Stimulated activated naive CD8-positive, alpha-beta T cell treated with anti-CD3 and anti-CD28 coated beads, Interleukin-15, amount 100 ng/mL, for 72 hours (primary cell): ENCODE data around the gene RNF208.

Experiments
- ATAC-seq: fragments of 150-1000 bp; cut with Tn5 transposase; 2 replicates; pipeline ENCODE4 v1.10.0; 2021; ENCODE audit warnings: mild to moderate bottlenecking, moderate library complexity
- DNase-seq, 2 donors: peaks; one replicate each; pipeline ENCODE4 v3.0.0; 2021 to 2022
- H3K27ac Mint-ChIP-seq, 2 donors: one replicate each; pipeline ENCODE4 v1.8.0; 2022; ENCODE audit warnings: mild to moderate bottlenecking in 2 of 2, mixed read lengths in 2 of 2, moderate library complexity in 2 of 2
- H3K27me3 Mint-ChIP-seq: one replicate; pipeline ENCODE4 v1.8.0; 2022; ENCODE audit warnings: mixed read lengths
- H3K4me1 Mint-ChIP-seq: one replicate; pipeline ENCODE4 v1.8.0; 2022; ENCODE audit warnings: mild to moderate bottlenecking, mixed read lengths
- H3K4me3 Mint-ChIP-seq, 2 donors: one replicate each; pipeline ENCODE4 v1.8.0; 2022; ENCODE audit warnings: mild to moderate bottlenecking in 2 of 2, mixed read lengths in 2 of 2, moderate library complexity in 1 of 2
- H3K9me3 Mint-ChIP-seq, 2 donors: one replicate each; pipeline ENCODE4 v1.8.0; 2022; ENCODE audit warnings: mixed read lengths in 2 of 2

Gene RNF208

GRCh38 chr9:137175345-137175961 lies 46.6 kb downstream of the RNF208 start:
- H3K4me1 Mint-ChIP-seq = peaks cover 26% of the 10 kb centered on the region
- H3K9me3 Mint-ChIP-seq = no peaks in the 10 kb centered on the region
- no peak overlapping the region for H3K27ac Mint-ChIP-seq
- H3K27me3 Mint-ChIP-seq = peaks cover 45% of the 10 kb centered on the region
- ATAC-seq (no peak), DNase-seq (no peak)
- H3K4me3 Mint-ChIP-seq = no peak overlapping the region

DNA sequence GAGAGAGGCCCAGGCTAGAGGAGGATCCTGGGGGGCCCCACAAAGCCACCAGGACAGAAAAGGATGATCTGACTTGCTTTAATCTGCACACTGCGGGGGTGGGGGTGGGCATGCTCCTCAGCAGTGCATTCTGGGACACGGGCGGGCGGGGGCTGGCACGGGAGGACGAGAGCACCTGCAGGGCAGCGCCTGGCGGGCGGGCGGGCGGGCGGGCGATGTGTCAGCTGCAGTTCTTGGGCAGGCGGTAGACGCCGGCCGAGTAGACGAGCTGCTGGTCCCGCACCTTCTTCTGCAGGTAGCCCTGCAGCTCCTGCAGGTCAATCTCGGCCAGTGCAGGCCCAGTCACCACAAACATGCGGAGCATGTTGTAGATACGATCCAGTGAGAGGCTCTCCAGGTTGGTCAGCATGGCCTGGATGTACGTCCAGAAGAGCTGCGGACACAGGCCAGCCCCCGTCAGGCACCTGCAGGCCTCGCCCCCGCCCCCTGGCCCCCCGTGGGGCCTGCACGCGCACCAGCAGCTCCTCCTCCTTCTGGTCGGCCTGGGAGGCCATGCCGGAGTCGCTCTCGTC lies 47.2 kb downstream of the RNF208 start:
- no peak overlapping the region for H3K4me3 Mint-ChIP-seq
- no peak overlapping the region for H3K27ac Mint-ChIP-seq
- DNase-seq (no peak), ATAC-seq (peak; percentile 31)
- H3K4me1 Mint-ChIP-seq = peaks cover 26% of the 10 kb centered on the region
- H3K9me3 Mint-ChIP-seq = no peaks in the 10 kb centered on the region
- peaks cover 51% of the 10 kb centered on the region for H3K27me3 Mint-ChIP-seq

GRCh38 chr9:137173796-137174664 lies 48.0 kb downstream of the RNF208 start:
- Mint-ChIP-seq H3K9me3 (no peaks in the 10 kb centered on the region), H3K27ac (no peak overlapping the region), H3K4me3 (no peak overlapping the region), H3K27me3 (peaks cover 56% of the 10 kb centered on the region), H3K4me1 (peaks cover 28% of the 10 kb centered on the region)
- DNase-seq (no peak), ATAC-seq (no peak)

- ATAC-seq (no peak), DNase-seq (no peak)
- Mint-ChIP-seq H3K4me1 (peaks cover 34% of the 10 kb centered on the region), H3K4me3 (no peak overlapping the region), H3K27ac (no peak overlapping the region), H3K9me3 (no peaks in the 10 kb centered on the region), H3K27me3 (peaks cover 64% of the 10 kb centered on the region)
Measured at GRCh38 chr9:137172901-137173795, 48.9 kb downstream of the RNF208 start.

- H3K27me3 Mint-ChIP-seq = peaks cover 72% of the 10 kb centered on the region
Measured at GRCh38 chr9:137171149-137171900, 50.7 kb downstream of the RNF208 start.

GRCh38 chr9:137170486-137171148 lies 51.4 kb downstream of the RNF208 start:
- H3K27me3 Mint-ChIP-seq = peaks cover 76% of the 10 kb centered on the region
- H3K27ac Mint-ChIP-seq = no peak overlapping the region
- no peak overlapping the region for H3K4me3 Mint-ChIP-seq
- H3K4me1 Mint-ChIP-seq = peaks cover 32% of the 10 kb centered on the region
- DNase-seq = no peak
- ATAC-seq = no peak
- no peaks in the 10 kb centered on the region for H3K9me3 Mint-ChIP-seq

More at GRCh38 chr9:137171149-137171900, 50.7 kb downstream of the RNF208 start:
- Mint-ChIP-seq H3K9me3 (no peaks in the 10 kb centered on the region), H3K27ac (no peak overlapping the region), H3K4me3 (no peak overlapping the region), H3K4me1 (peaks cover 34% of the 10 kb centered on the region)
- ATAC-seq (no peak), DNase-seq (no peak)
